Neural cell (in vitro differentiated cells): ENCODE measurements around the gene HOXB9. TPM values are rescaled to one million over a fixed set of nuclear protein-coding genes. Genes with fewer than 3 reads are reported as not detected.

Source experiments
- H2AFZ ChIP-seq: fragments of 200-600, 300-800 bp; sonication (generic), shearing (Covaris generic); 2 replicates; pipeline ENCODE4 v1.6.0; 2014; ENCODE audit warnings: low read depth, mild to moderate bottlenecking, antibody characterized with exemption, low read length, moderate library complexity
- H3F3A ChIP-seq: fragments of 200-600 bp; shearing (Covaris generic); 2 replicates; pipeline ENCODE4 v1.6.1; 2016; ENCODE audit warnings: mild to moderate bottlenecking, moderate library complexity, mixed read lengths, antibody characterized with exemption, low read length; ENCODE audit not compliant: insufficient read depth, poor library complexity, severe bottlenecking
- H3K27ac ChIP-seq: fragments of 200-600, 300-800 bp; sonication (generic), shearing (Covaris generic); 2 replicates; pipeline ENCODE4 v1.5.1; 2014; ENCODE audit warnings: mild to moderate bottlenecking, low read length, moderate library complexity
- H3K27me3 ChIP-seq: fragments of 300-800, 200-600 bp; sonication (generic), shearing (Covaris generic); 2 replicates; pipeline ENCODE4 v1.6.0; 2014; ENCODE audit warnings: mild to moderate bottlenecking, low read depth, low read length, moderate library complexity; ENCODE audit not compliant: insufficient read depth
- H3K36me3 ChIP-seq: fragments of 300-800, 200-600 bp; sonication (generic), shearing (Covaris generic); 2 replicates; pipeline ENCODE4 v1.5.1; 2014; ENCODE audit warnings: mild to moderate bottlenecking, antibody characterized with exemption, low read length, moderate library complexity; ENCODE audit not compliant: insufficient read depth
- H3K4me2 ChIP-seq: fragments of 300-800, 200-600 bp; sonication (generic), shearing (Covaris generic); 2 replicates; pipeline ENCODE4 v1.6.0; 2014; ENCODE audit warnings: mild to moderate bottlenecking, low read length
- H3K4me3 ChIP-seq: fragments of 300-800, 200-600 bp; sonication (generic), shearing (Covaris generic); 2 replicates; pipeline ENCODE4 v1.5.1; 2014; ENCODE audit warnings: mild to moderate bottlenecking, low read length, moderate library complexity
- H3K79me2 ChIP-seq: fragments of 200-600 bp; shearing (Covaris generic); replicated peaks from 2 replicates; pipeline ENCODE4 v1.6.0; 2014; ENCODE audit warnings: mild to moderate bottlenecking, low read length, moderate library complexity; ENCODE audit not compliant: insufficient read depth
- H3K9ac ChIP-seq: fragments of 300-800, 200-600 bp; sonication (generic), shearing (Covaris generic); 2 replicates; pipeline ENCODE4 v1.6.1; 2016; ENCODE audit warnings: mild to moderate bottlenecking, low read length, mixed read lengths
- H3K9me2 ChIP-seq: fragments of 200-600 bp; shearing (Covaris generic); 2 replicates; pipeline ENCODE4 v1.6.1; 2016; ENCODE audit warnings: mild to moderate bottlenecking, low read length, mixed read lengths; ENCODE audit not compliant: insufficient read depth
- H3K9me3 ChIP-seq: fragments of 200-600, 300-800 bp; sonication (generic), shearing (Covaris generic); 2 replicates; pipeline ENCODE4 v1.6.1; 2016; ENCODE audit warnings: mild to moderate bottlenecking, mixed run types, low read length, moderate library complexity, mixed read lengths
- H4K20me1 ChIP-seq: fragments of 200-600 bp; shearing (Covaris generic); 2 replicates; pipeline ENCODE4 v1.6.1; 2016; ENCODE audit warnings: mild to moderate bottlenecking, mixed run types; ENCODE audit not compliant: insufficient read depth
- EP300 ChIP-seq: fragments of 450-650 bp; conservative IDR thresholded peaks from 2 replicates; pipeline ENCODE4 v1.6.1; 2014; ENCODE audit warnings: antibody characterized with exemption, mild to moderate bottlenecking, moderate library complexity; ENCODE audit not compliant: poor library complexity, severe bottlenecking
- EZH2 ChIP-seq: fragments of 200-600, 300-800 bp; shearing (Covaris generic), sonication (generic); IDR thresholded peaks from 2 replicates; pipeline ENCODE4 v1.6.1; 2014; ENCODE audit warnings: antibody characterized with exemption, low read length, borderline replicate concordance, mild to moderate bottlenecking; ENCODE audit not compliant: insufficient read depth, poor library complexity, severe bottlenecking
- MXI1 ChIP-seq: fragments of 450-650 bp; conservative IDR thresholded peaks from 2 replicates; pipeline ENCODE4 v1.6.1; 2014; ENCODE audit warnings: antibody characterized with exemption, mild to moderate bottlenecking; ENCODE audit not compliant: poor library complexity, severe bottlenecking
- POLR2AphosphoS5 ChIP-seq: IDR thresholded peaks from 2 replicates; pipeline ENCODE4 v1.6.1; 2012
- RAD21 ChIP-seq: fragments of 450-650 bp; conservative IDR thresholded peaks from 2 replicates; pipeline ENCODE4 v1.6.1; 2014; ENCODE audit warnings: antibody characterized with exemption, mild to moderate bottlenecking, moderate library complexity
- REST ChIP-seq: IDR thresholded peaks from 2 replicates; pipeline ENCODE4 v1.6.1; 2012; ENCODE audit warnings: borderline replicate concordance
- SMC3 ChIP-seq: fragments of 450-650 bp; conservative IDR thresholded peaks from 2 replicates; pipeline ENCODE4 v1.6.1; 2014; ENCODE audit warnings: antibody characterized with exemption, mild to moderate bottlenecking, moderate library complexity; ENCODE audit not compliant: poor library complexity
- TAF1 ChIP-seq: IDR thresholded peaks from 2 replicates; pipeline ENCODE4 v1.6.1; 2012; ENCODE audit warnings: low read depth
- polyA plus RNA-seq: library from polyadenylated mRNA; depleted of rRNA; stranded (reverse); fragments of >200 nt; gene quantifications from 2 replicates; pipeline ENCODE4 v1.2.3, GENCODE V29; 2014
- TF ChIP-seq, protein P1 (sequence below): fragments of 450-650 bp; IDR thresholded peaks from 2 replicates; pipeline ENCODE4 v1.5.1; 2014; ENCODE audit warnings: antibody characterized with exemption, mild to moderate bottlenecking, moderate library complexity; ENCODE audit not compliant: poor library complexity, severe bottlenecking

The HOXB9 gene
- polyA plus RNA-seq, 1 donor from 2014 or later, result not detected

- H3F3A ChIP-seq, result no peaks in the 10 kb centered on the region
- TF ChIP-seq RAD21 (no peak), EZH2 (peak; percentile 86), POLR2AphosphoS5 (no peak)
- H2AFZ ChIP-seq, result no peak overlapping the region
- H3K9me2 ChIP-seq, result no peaks in the 10 kb centered on the region
- no peak overlapping the region for H3K9ac ChIP-seq
- H3K4me3 ChIP-seq, result no peak overlapping the region
- H3K4me2 ChIP-seq, result no peak overlapping the region
- H3K79me2 ChIP-seq, result no peaks in the 10 kb centered on the region
- no peaks in the 10 kb centered on the region for H4K20me1 ChIP-seq
- H3K9me3 ChIP-seq, result peaks cover 4% of the 10 kb centered on the region
- no peak overlapping the region for H3K27ac ChIP-seq
- H3K27me3 ChIP-seq, result peaks cover 100% of the 10 kb centered on the region
- H3K36me3 ChIP-seq, result no peaks in the 10 kb centered on the region
These were observed 8.5 kb downstream of the HOXB9 start for GRCh38 chr17:48617471-48618255.

DNA sequence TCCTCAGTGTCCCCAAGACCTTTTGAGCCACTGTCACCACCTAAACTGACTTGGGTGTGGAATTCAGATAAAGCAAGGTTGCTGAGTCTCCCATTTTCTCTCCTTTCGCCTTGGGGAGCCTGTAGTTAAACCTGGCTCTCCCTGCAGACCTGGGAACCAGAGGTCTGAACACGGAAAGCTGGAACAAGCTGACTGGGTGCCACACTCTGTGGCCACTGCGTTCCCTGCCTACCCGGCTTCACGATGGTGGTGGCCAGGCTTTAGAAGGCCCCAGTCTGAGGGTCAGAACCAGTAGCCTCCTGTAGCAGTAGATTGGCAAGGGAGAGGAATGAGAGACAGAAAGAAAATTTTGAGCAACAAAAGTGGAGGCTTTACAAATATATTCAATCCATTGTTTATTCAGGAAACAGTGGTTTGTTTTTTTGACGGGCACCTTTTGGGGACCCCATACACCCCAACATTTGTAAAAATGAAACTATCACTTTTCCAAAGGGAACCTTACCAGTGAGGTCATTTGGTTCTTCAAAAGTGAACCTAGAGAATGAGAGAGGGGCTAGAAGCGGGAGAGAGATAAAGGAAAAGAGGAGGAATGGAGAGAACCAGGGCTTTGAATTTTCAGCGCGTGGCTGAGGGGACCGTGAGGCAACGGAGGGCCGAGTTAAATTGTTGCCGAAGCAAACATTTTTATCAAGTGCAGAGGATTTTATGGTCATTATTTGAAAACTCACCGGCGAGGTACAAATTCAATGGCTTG, 9.3 kb downstream of the HOXB9 start:
- Histone ChIP-seq H3K36me3 (no peaks in the 10 kb centered on the region), H3K9me2 (no peaks in the 10 kb centered on the region), H3K9ac (no peak overlapping the region), H3K4me2 (no peak overlapping the region), H3K79me2 (no peaks in the 10 kb centered on the region), H3K9me3 (peaks cover 4% of the 10 kb centered on the region), H3K27me3 (peaks cover 100% of the 10 kb centered on the region), H2AFZ (no peak overlapping the region), H3K4me3 (no peak overlapping the region), H4K20me1 (no peaks in the 10 kb centered on the region), H3F3A (no peaks in the 10 kb centered on the region), H3K27ac (no peak overlapping the region)
- no peak for TF ChIP-seq EZH2
- TF ChIP-seq POLR2AphosphoS5, result no peak
- no peak for TF ChIP-seq SMC3
- no peak for TF ChIP-seq REST
- no peak for TF ChIP-seq MXI1
- no peak for TF ChIP-seq RAD21
- TF ChIP-seq EP300, result no peak
- no peak for TF ChIP-seq TAF1
- TF ChIP-seq, protein P1, sequence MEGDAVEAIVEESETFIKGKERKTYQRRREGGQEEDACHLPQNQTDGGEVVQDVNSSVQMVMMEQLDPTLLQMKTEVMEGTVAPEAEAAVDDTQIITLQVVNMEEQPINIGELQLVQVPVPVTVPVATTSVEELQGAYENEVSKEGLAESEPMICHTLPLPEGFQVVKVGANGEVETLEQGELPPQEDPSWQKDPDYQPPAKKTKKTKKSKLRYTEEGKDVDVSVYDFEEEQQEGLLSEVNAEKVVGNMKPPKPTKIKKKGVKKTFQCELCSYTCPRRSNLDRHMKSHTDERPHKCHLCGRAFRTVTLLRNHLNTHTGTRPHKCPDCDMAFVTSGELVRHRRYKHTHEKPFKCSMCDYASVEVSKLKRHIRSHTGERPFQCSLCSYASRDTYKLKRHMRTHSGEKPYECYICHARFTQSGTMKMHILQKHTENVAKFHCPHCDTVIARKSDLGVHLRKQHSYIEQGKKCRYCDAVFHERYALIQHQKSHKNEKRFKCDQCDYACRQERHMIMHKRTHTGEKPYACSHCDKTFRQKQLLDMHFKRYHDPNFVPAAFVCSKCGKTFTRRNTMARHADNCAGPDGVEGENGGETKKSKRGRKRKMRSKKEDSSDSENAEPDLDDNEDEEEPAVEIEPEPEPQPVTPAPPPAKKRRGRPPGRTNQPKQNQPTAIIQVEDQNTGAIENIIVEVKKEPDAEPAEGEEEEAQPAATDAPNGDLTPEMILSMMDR, result no peak
